K562 (cell line): Measurements from ENCODE around the gene RAB13. TPM values are rescaled to one million over a fixed set of nuclear protein-coding genes. Genes with fewer than 3 reads are reported as not detected.

Experiments used
- ATAC-seq: fragments of 200-7000 bp; cut with Tn5 transposase; 3 replicates; pipeline ENCODE4 v1.9.1; 2020; ENCODE audit warnings: moderate library complexity
- BruUV-seq: library from RNA; stranded (reverse); fragments of 400-500 nt; replicated peaks from 2 replicates; lab custom pipeline; 2021; lab: Mats Ljungman, UMichigan
- CTCF ChIA-PET: fragments of 300-600 bp; formaldehyde crosslinking; extraction: SDS; loops from one replicate; lab custom pipeline; 2021; ENCODE audit warnings: low intra/inter-chr PET ratio; lab: Yijun Ruan, JAX
- POLR2A ChIA-PET: fragments of 300-600, 350-650 bp; sonication (Branson Sonifier 250); formaldehyde crosslinking; extraction: SDS; loops from one replicate; lab custom pipeline; 2021; ENCODE audit warnings: antibody characterized with exemption, inconsistent platforms; lab: Yijun Ruan, JAX
- DNase-seq, 4 experiments: peaks; one replicate each; pipeline versions ENCODE4 v3.0.0 to v3.0.0-alpha.2; 2011 to 2018; ENCODE audit warnings: low spot score in 3 of 4, mixed read lengths in 3 of 4; ENCODE audit errors: extremely low read depth in 1 of 4
- FAIRE-seq: peaks from 2 replicates; lab custom pipeline; 2011; peaks lifted over from hg19 to GRCh38; lab: Jason Lieb, UNC
- H2AFZ ChIP-seq: 2 replicates; pipeline ENCODE4 v1.6.0; 2011; ENCODE audit warnings: low read depth, low read length, control low read depth, inconsistent platforms
- H3K27ac ChIP-seq: fragments of 200-600 bp; 3 replicates; pipeline ENCODE4 v1.8.0; 2011; ENCODE audit warnings: low read depth, mild to moderate bottlenecking, control low read depth, inconsistent platforms, low read length, moderate library complexity, mixed read lengths; ENCODE audit errors: extremely low read depth
- H3K27me3 ChIP-seq, 2 experiments: fragments of 300-600 bp in 1 of 2; 2 replicates in 1 of 2; 3 replicates in 1 of 2; pipeline versions ENCODE4 v1.6.0 to v1.8.0; 2011; ENCODE audit warnings: inconsistent platforms in 2 of 2, low read length in 2 of 2, mild to moderate bottlenecking in 1 of 2, mixed read lengths in 1 of 2, moderate library complexity in 1 of 2; ENCODE audit not compliant: control insufficient read depth in 2 of 2, insufficient read depth in 2 of 2
- H3K36me3 ChIP-seq: fragments of 300-600 bp; 3 replicates; pipeline ENCODE4 v1.8.0; 2011; ENCODE audit warnings: mild to moderate bottlenecking, low read length, inconsistent platforms; ENCODE audit not compliant: control insufficient read depth, insufficient read depth
- H3K4me1 ChIP-seq, 2 experiments: fragments of 200-600 bp in 1 of 2; replicated peaks in 1 of 2; 2 replicates in 1 of 2; 3 replicates in 1 of 2; pipeline versions ENCODE4 v1.5.1 to v1.8.0; 2011; ENCODE audit warnings: inconsistent platforms in 2 of 2, low read length in 2 of 2, mild to moderate bottlenecking in 1 of 2, mixed read lengths in 1 of 2, moderate library complexity in 1 of 2; ENCODE audit not compliant: control insufficient read depth in 2 of 2, insufficient read depth in 2 of 2
- H3K4me2 ChIP-seq: 2 replicates; pipeline ENCODE4 v1.6.1; 2011; ENCODE audit warnings: low read length, control low read depth, inconsistent platforms, mixed read lengths; ENCODE audit not compliant: insufficient read depth
- H3K4me3 ChIP-seq: fragments of 200-600 bp; sonication (generic), shearing (Covaris generic); 2 replicates; pipeline ENCODE4 v1.5.1; 2016; ENCODE audit warnings: control low read depth, inconsistent platforms
- H3K79me2 ChIP-seq: fragments of 200-600 bp; 3 replicates; pipeline ENCODE4 v1.8.0; 2011; ENCODE audit warnings: low read length, inconsistent platforms; ENCODE audit not compliant: control insufficient read depth, insufficient read depth
- H3K9ac ChIP-seq, 2 experiments: 2 replicates each; pipeline versions ENCODE4 v1.6.0 to v1.6.1; 2011; ENCODE audit warnings: low read depth in 2 of 2, low read length in 2 of 2, control low read depth in 1 of 2, inconsistent platforms in 1 of 2, mild to moderate bottlenecking in 1 of 2, mixed read lengths in 1 of 2; ENCODE audit not compliant: insufficient read depth in 1 of 2
- H3K9me1 ChIP-seq: one replicate; pipeline ENCODE4 v1.6.0; 2011; ENCODE audit warnings: inconsistent platforms, mild to moderate bottlenecking, low read length, moderate library complexity; ENCODE audit not compliant: control insufficient read depth, insufficient read depth
- H3K9me3 ChIP-seq: replicated peaks from 2 replicates; pipeline ENCODE4 v1.5.1; 2011; ENCODE audit warnings: low read depth, low read length, inconsistent platforms; ENCODE audit not compliant: control insufficient read depth, insufficient read depth
- H4K20me1 ChIP-seq: replicated peaks from 2 replicates; pipeline ENCODE4 v1.6.1; 2011; ENCODE audit warnings: low read length, inconsistent platforms, mixed read lengths; ENCODE audit not compliant: control insufficient read depth, insufficient read depth
- DNMT1 ChIP-seq: fragments of 450-650 bp; IDR thresholded peaks from 2 replicates; pipeline ENCODE4 v1.6.1; 2016; ENCODE audit warnings: antibody characterized with exemption, mild to moderate bottlenecking
- ELF1 ChIP-seq: fragments of 200-800 bp; sonication (Bioruptor generic); IDR thresholded peaks from 2 replicates; pipeline ENCODE4 v1.6.1; 2016; ENCODE audit warnings: missing genetic modification characterization, missing compliant biosample characterization
- ESRRB ChIP-seq: fragments of 250-450 bp; sonication (Bioruptor Pico); IDR thresholded peaks from 2 replicates; pipeline ENCODE4 v1.5.0; 2020; ENCODE audit warnings: mild to moderate bottlenecking, moderate library complexity, borderline replicate concordance
- ETV6 ChIP-seq, 3 experiments: fragments of 150-350 bp in 1 of 3; sonication (generic) in 1 of 3; formaldehyde crosslinking in 1 of 3; IDR thresholded peaks; 2 replicates each; pipeline versions ENCODE4 v1.6.1 to v1.8.0; 2014 to 2022; ENCODE audit warnings: borderline replicate concordance in 2 of 3, low read depth in 2 of 3, antibody characterized with exemption in 1 of 3, low read length in 1 of 3, mild to moderate bottlenecking in 1 of 3, missing genetic modification reagents in 1 of 3
- HEY1 ChIP-seq: fragments of 250-450 bp; sonication (Bioruptor Pico); IDR thresholded peaks from 2 replicates; pipeline ENCODE4 v1.5.0; 2020; ENCODE audit warnings: mild to moderate bottlenecking, moderate library complexity, borderline replicate concordance
- HNRNPLL ChIP-seq: fragments of 200-400 bp; formaldehyde crosslinking; IDR thresholded peaks from 2 replicates; pipeline ENCODE4 v1.6.1; 2017; ENCODE audit warnings: low read length, low read depth, mild to moderate bottlenecking; ENCODE audit not compliant: poor library complexity, severe bottlenecking
- NFIX ChIP-seq: fragments of 250-450 bp; sonication (Bioruptor Pico); IDR thresholded peaks from 2 replicates; pipeline ENCODE4 v1.4.0; 2020; ENCODE audit warnings: low read depth, mild to moderate bottlenecking, moderate library complexity
- SETDB1 ChIP-seq: IDR thresholded peaks from one replicate; pipeline ENCODE4 v1.6.1; 2012; ENCODE audit warnings: low read length, control low read depth, inconsistent platforms
- USF2 ChIP-seq: sonication (generic); formaldehyde crosslinking; IDR thresholded peaks from 2 replicates; pipeline ENCODE4 v1.5.0; 2020; ENCODE audit warnings: missing genetic modification reagents
- YBX1 ChIP-seq: fragments of 450-650 bp; IDR thresholded peaks from 2 replicates; pipeline ENCODE4 v1.7.1; 2016; ENCODE audit warnings: mild to moderate bottlenecking
- ZC3H8 ChIP-seq: fragments of 450-650 bp; IDR thresholded peaks from 2 replicates; pipeline ENCODE4 v1.6.1; 2017
- ZNF583 ChIP-seq: fragments of 250-450 bp; sonication (Bioruptor Pico); IDR thresholded peaks from 2 replicates; pipeline ENCODE4 v1.4.0; 2020
- ZNF668 ChIP-seq: fragments of 250-450 bp; sonication (Bioruptor Pico); IDR thresholded peaks from 2 replicates; pipeline ENCODE4 v1.8.0; 2022; ENCODE audit warnings: mild to moderate bottlenecking, inconsistent platforms
- WGBS: fragments of 100-300 bp; shearing (Covaris generic); methylation state at CpG from one replicate; pipeline ENCODE4 v1.1.6; 2016; ENCODE audit warnings: low coverage, mixed read lengths; ENCODE audit not compliant: insufficient coverage; ENCODE audit errors: missing lambda C conversion rate; 5-methylcytosine and 5-hydroxymethylcytosine counted together
- in situ Hi-C: fragments of 300-500 bp; cut with MboI; formaldehyde crosslinking; loops from 4 replicates; pipeline ENCODE4 v1.15.0; 2018; ENCODE audit warnings: inconsistent platforms, mixed read lengths
- intact Hi-C: fragments of 100-400 bp; cut with micrococcal nuclease; formaldehyde crosslinking; loops from 2 replicates; pipeline ENCODE4 v1.14.2; 2022
- polyA plus RNA-seq, 8 experiments: library from polyadenylated mRNA; depleted of rRNA in 4 of 8; stranded (reverse) in 5 of 8; unstranded in 3 of 8; fragments of >200 nt; fragmentation: Nextera tagmentation in 2 of 8; fragmentation: Illumina TruSeq in 1 of 8; extraction: Ambion mirVana in 2 of 8; extraction: Trizol in 1 of 8; gene quantifications; 2 replicates each; pipeline versions ENCODE4 v1.2.1 to v1.2.3, GENCODE V29; 2011 to 2014; ENCODE audit warnings: inconsistent platforms in 1 of 8, missing spikeins in 1 of 8
- total RNA-seq, 7 experiments: library from RNA; depleted of rRNA in 6 of 7; stranded (reverse); fragments of >200 nt in 6 of 7; fragmentation: Illumina TruSeq in 2 of 7; extraction: Trizol in 2 of 7; gene quantifications; 2 replicates each; pipeline versions ENCODE4 v1.2.1 to v1.2.3, GENCODE V29; 2011 to 2021; ENCODE audit warnings: low replicate concordance in 1 of 7
- TF ChIP-seq, protein P1 (sequence below): fragments of 450-650 bp; formaldehyde crosslinking; IDR thresholded peaks from 2 replicates; pipeline ENCODE4 v1.4.0; 2022; ENCODE audit warnings: missing genetic modification characterization
- TF ChIP-seq, protein P2 (sequence below): fragments of 250-450 bp; sonication (Bioruptor Pico); IDR thresholded peaks from 2 replicates; pipeline ENCODE4 v1.5.0; 2021
- TF ChIP-seq, protein P3 (sequence below): fragments of 450-650 bp; formaldehyde crosslinking; conservative IDR thresholded peaks from 2 replicates; pipeline ENCODE4 v1.4.0; 2022; ENCODE audit warnings: mild to moderate bottlenecking, missing genetic modification characterization
- TF ChIP-seq, protein P4 (sequence below): fragments of 450-650 bp; IDR thresholded peaks from 2 replicates; pipeline ENCODE4 v1.6.1; 2016; ENCODE audit warnings: borderline replicate concordance

Gene RAB13
- total and polyA plus RNA-seq, 9 of the 15 experiments (the other 6 are each of a cell fraction or from before 2014, with no cell fraction given), result 22.3 to 100 (median 39.8) TPM

GRCh38 chr1:153976819-153977249 is 9.3 kb downstream of the RAB13 start:
- Histone ChIP-seq H3K4me2 (peak overlapping the region; percentile 99), H4K20me1 (no peaks in the 10 kb centered on the region), H3K27me3 (no peaks in the 10 kb centered on the region), H3K9me3 (no peaks in the 10 kb centered on the region), H3K9me1 (no peaks in the 10 kb centered on the region), H3K79me2 (peaks cover 42% of the 10 kb centered on the region), H3K27ac (peak overlapping the region; percentile 91), H3K4me1 (peaks cover 13 to 17% of the 10 kb centered on the region in 2 experiments; a peak in 4 of 5 replicates), H3K9ac (peak overlapping the region; percentile 98 to 100), H3K36me3 (peaks cover 37% of the 10 kb centered on the region), H3K4me3 (peak overlapping the region; percentile 84), H2AFZ (peak overlapping the region; percentile 89)
- 1% methylated on average over 13 of the region's 16 CpGs for WGBS
- no peak; the same call in 2 of the 3 replicates for ATAC-seq
- CTCF ChIA-PET, result no interaction called here
- no peak for FAIRE-seq
- in situ Hi-C loops, result no loop called here
- no TSS peak for BruUV-seq
- POLR2A ChIA-PET, result interaction anchor here (0.8 to 7.1 kb wide), 12 partner anchors 9 to 310 kb away, joined by 3 to 104 read pairs (median 7); partner anchors contain the start of genes CREB3L4, CRTC2, DENND4B and RAB13
- intact Hi-C loops, result no loop called here
- peak; percentile 61 to 71 (median 66) for DNase-seq
- TF ChIP-seq ETV6 (IDR thresholded peaks at IDR 0.05; ENCODE audit: borderline replicate concordance in 1 of 2, low read depth in 2 of 2, low read length in 1 of 2) (no peak), ETV6 (CRISPR knock-in tag; IDR thresholded peaks at IDR 0.05; ENCODE audit: borderline replicate concordance) (no peak), DNMT1 (no peak), ZC3H8 (no peak), ZNF668 (CRISPR knock-in tag) (no peak), YBX1 (no peak), USF2 (CRISPR knock-in tag) (no peak), ELF1 (no peak), HNRNPLL (no peak), HEY1 (no peak), ZNF583 (CRISPR knock-in tag) (no peak), ESRRB (CRISPR knock-in tag) (no peak), SETDB1 (no peak), NFIX (CRISPR knock-in tag) (no peak)
- TF ChIP-seq, protein P1, sequence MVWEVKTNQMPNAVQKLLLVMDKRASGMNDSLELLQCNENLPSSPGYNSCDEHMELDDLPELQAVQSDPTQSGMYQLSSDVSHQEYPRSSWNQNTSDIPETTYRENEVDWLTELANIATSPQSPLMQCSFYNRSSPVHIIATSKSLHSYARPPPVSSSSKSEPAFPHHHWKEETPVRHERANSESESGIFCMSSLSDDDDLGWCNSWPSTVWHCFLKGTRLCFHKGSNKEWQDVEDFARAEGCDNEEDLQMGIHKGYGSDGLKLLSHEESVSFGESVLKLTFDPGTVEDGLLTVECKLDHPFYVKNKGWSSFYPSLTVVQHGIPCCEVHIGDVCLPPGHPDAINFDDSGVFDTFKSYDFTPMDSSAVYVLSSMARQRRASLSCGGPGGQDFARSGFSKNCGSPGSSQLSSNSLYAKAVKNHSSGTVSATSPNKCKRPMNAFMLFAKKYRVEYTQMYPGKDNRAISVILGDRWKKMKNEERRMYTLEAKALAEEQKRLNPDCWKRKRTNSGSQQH (CRISPR knock-in tag), result no peak
- TF ChIP-seq, protein P2, sequence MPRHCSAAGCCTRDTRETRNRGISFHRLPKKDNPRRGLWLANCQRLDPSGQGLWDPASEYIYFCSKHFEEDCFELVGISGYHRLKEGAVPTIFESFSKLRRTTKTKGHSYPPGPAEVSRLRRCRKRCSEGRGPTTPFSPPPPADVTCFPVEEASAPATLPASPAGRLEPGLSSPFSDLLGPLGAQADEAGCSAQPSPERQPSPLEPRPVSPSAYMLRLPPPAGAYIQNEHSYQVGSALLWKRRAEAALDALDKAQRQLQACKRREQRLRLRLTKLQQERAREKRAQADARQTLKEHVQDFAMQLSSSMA (CRISPR knock-in tag), result no peak
- TF ChIP-seq, protein P3, sequence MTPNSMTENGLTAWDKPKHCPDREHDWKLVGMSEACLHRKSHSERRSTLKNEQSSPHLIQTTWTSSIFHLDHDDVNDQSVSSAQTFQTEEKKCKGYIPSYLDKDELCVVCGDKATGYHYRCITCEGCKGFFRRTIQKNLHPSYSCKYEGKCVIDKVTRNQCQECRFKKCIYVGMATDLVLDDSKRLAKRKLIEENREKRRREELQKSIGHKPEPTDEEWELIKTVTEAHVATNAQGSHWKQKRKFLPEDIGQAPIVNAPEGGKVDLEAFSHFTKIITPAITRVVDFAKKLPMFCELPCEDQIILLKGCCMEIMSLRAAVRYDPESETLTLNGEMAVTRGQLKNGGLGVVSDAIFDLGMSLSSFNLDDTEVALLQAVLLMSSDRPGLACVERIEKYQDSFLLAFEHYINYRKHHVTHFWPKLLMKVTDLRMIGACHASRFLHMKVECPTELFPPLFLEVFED (CRISPR knock-in tag), result no peak
- TF ChIP-seq, protein P4, sequence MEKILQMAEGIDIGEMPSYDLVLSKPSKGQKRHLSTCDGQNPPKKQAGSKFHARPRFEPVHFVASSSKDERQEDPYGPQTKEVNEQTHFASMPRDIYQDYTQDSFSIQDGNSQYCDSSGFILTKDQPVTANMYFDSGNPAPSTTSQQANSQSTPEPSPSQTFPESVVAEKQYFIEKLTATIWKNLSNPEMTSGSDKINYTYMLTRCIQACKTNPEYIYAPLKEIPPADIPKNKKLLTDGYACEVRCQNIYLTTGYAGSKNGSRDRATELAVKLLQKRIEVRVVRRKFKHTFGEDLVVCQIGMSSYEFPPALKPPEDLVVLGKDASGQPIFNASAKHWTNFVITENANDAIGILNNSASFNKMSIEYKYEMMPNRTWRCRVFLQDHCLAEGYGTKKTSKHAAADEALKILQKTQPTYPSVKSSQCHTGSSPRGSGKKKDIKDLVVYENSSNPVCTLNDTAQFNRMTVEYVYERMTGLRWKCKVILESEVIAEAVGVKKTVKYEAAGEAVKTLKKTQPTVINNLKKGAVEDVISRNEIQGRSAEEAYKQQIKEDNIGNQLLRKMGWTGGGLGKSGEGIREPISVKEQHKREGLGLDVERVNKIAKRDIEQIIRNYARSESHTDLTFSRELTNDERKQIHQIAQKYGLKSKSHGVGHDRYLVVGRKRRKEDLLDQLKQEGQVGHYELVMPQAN, result no peak; the same call in 1 of the 2 replicates
